Loucy (cell line): Measurements from ENCODE around the gene COA8.

ENCODE experiments used
- H2AFZ ChIP-seq: fragments of 200-600 bp; sonication (generic); 2 replicates; pipeline ENCODE4 v1.6.0; 2016; ENCODE audit warnings: antibody characterized with exemption, mild to moderate bottlenecking, low read length, moderate library complexity
- H3F3A ChIP-seq: fragments of 200-600 bp; 2 replicates; pipeline ENCODE4 v1.6.0; 2016; ENCODE audit warnings: antibody characterized with exemption, low read depth, mild to moderate bottlenecking
- H3K27me3 ChIP-seq: fragments of 200-600 bp; sonication (generic); 2 replicates; pipeline ENCODE4 v1.6.1; 2014; ENCODE audit warnings: low read length, mild to moderate bottlenecking; ENCODE audit not compliant: insufficient read depth, poor library complexity, severe bottlenecking
- H3K36me3 ChIP-seq: fragments of 200-600 bp; sonication (generic); 2 replicates; pipeline ENCODE4 v1.6.1; 2016; ENCODE audit warnings: low read length; ENCODE audit not compliant: insufficient read depth
- H3K4me1 ChIP-seq: fragments of 200-600 bp; sonication (generic); 2 replicates; pipeline ENCODE4 v1.5.1; 2014; ENCODE audit warnings: low read length, mild to moderate bottlenecking; ENCODE audit not compliant: insufficient read depth, poor library complexity, severe bottlenecking
- H3K4me2 ChIP-seq: fragments of 200-600 bp; sonication (generic); 2 replicates; pipeline ENCODE4 v1.6.0; 2014; ENCODE audit warnings: antibody characterized with exemption, low read length, low read depth, mild to moderate bottlenecking; ENCODE audit not compliant: poor library complexity, severe bottlenecking
- H3K4me3 ChIP-seq: fragments of 200-600 bp; sonication (generic); 2 replicates; pipeline ENCODE4 v1.5.1; 2014; ENCODE audit warnings: low read length, mild to moderate bottlenecking, mixed read lengths; ENCODE audit not compliant: poor library complexity, severe bottlenecking
- H3K79me2 ChIP-seq: fragments of 200-600 bp; sonication (generic); 2 replicates; pipeline ENCODE4 v1.6.1; 2014; ENCODE audit warnings: low read length; ENCODE audit not compliant: insufficient read depth
- H3K9ac ChIP-seq: fragments of 200-600 bp; sonication (generic); 2 replicates; pipeline ENCODE4 v1.6.0; 2014; ENCODE audit warnings: mild to moderate bottlenecking, low read depth, low read length, moderate library complexity; ENCODE audit not compliant: poor library complexity, severe bottlenecking
- H3K9me2 ChIP-seq: fragments of 200-600 bp; sonication (generic); replicated peaks from 2 replicates; pipeline ENCODE4 v1.6.1; 2016; ENCODE audit warnings: low read depth, low read length, mixed read lengths
- H3K9me3 ChIP-seq: fragments of 200-600 bp; sonication (generic); 2 replicates; pipeline ENCODE4 v1.6.1; 2014; ENCODE audit warnings: mild to moderate bottlenecking, antibody characterized with exemption, low read length, low read depth; ENCODE audit not compliant: insufficient read depth
- H4K20me1 ChIP-seq: fragments of 200-600 bp; sonication (generic); 2 replicates; pipeline ENCODE4 v1.6.0; 2014; ENCODE audit warnings: antibody characterized with exemption, low read length, mild to moderate bottlenecking; ENCODE audit not compliant: insufficient read depth, poor library complexity, severe bottlenecking
- EZH2phosphoT487 ChIP-seq: fragments of 200-600 bp; IDR thresholded peaks from 2 replicates; pipeline ENCODE4 v1.6.1; 2018; ENCODE audit warnings: antibody characterized with exemption, mild to moderate bottlenecking, moderate library complexity, borderline replicate concordance
- TF ChIP-seq, protein P1 (sequence below): fragments of 200-600 bp; sonication (generic); conservative IDR thresholded peaks from 2 replicates; pipeline ENCODE4 v1.5.1; 2014; ENCODE audit warnings: mild to moderate bottlenecking, antibody characterized with exemption, low read length

The COA8 gene

DNA sequence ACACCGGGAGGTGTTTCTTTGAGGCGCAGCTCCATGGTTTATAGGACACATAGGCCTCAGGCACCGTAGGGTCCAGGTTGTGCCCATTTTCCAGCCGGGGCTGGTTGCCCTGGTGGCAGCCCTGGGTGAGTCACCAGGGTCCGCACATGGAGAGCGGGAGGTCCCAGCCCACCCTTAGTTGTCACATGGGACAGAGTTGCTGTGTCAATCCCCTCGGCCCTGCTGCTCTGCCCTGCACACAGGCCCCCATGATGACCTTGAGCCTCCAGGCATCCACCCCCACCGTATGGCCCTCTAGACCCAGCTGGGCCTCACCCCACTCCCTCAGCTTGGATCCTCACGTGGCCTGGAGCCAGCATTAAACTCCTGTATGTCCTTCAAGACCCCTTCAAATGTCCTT lies 26.1 kb upstream of the COA8 start:
- Histone ChIP-seq H3F3A (no peaks in the 10 kb centered on the region), H3K4me3 (no peak overlapping the region), H3K4me1 (no peaks in the 10 kb centered on the region), H4K20me1 (peaks cover 2% of the 10 kb centered on the region), H2AFZ (no peak overlapping the region), H3K4me2 (no peak overlapping the region), H3K9ac (no peak overlapping the region), H3K79me2 (no peaks in the 10 kb centered on the region), H3K9me3 (no peaks in the 10 kb centered on the region), H3K27me3 (no peaks in the 10 kb centered on the region), H3K36me3 (no peaks in the 10 kb centered on the region), H3K9me2 (no peaks in the 10 kb centered on the region)
- no peak for TF ChIP-seq EZH2phosphoT487
- TF ChIP-seq, protein P1, sequence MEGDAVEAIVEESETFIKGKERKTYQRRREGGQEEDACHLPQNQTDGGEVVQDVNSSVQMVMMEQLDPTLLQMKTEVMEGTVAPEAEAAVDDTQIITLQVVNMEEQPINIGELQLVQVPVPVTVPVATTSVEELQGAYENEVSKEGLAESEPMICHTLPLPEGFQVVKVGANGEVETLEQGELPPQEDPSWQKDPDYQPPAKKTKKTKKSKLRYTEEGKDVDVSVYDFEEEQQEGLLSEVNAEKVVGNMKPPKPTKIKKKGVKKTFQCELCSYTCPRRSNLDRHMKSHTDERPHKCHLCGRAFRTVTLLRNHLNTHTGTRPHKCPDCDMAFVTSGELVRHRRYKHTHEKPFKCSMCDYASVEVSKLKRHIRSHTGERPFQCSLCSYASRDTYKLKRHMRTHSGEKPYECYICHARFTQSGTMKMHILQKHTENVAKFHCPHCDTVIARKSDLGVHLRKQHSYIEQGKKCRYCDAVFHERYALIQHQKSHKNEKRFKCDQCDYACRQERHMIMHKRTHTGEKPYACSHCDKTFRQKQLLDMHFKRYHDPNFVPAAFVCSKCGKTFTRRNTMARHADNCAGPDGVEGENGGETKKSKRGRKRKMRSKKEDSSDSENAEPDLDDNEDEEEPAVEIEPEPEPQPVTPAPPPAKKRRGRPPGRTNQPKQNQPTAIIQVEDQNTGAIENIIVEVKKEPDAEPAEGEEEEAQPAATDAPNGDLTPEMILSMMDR = no peak

- H3K79me2 ChIP-seq = no peaks in the 10 kb centered on the region
- H3K9ac ChIP-seq = no peak overlapping the region
- no peaks in the 10 kb centered on the region for H3F3A ChIP-seq
- no peaks in the 10 kb centered on the region for H3K9me3 ChIP-seq
- H2AFZ ChIP-seq = no peak overlapping the region
- no peak overlapping the region for H3K4me3 ChIP-seq
- no peak for TF ChIP-seq EZH2phosphoT487
- TF ChIP-seq, protein P1 = no peak
- H4K20me1 ChIP-seq = no peaks in the 10 kb centered on the region
- no peaks in the 10 kb centered on the region for H3K4me1 ChIP-seq
- no peaks in the 10 kb centered on the region for H3K27me3 ChIP-seq
- H3K4me2 ChIP-seq = no peak overlapping the region
- no peaks in the 10 kb centered on the region for H3K36me3 ChIP-seq
- H3K9me2 ChIP-seq = no peaks in the 10 kb centered on the region
These were observed 25.4 kb upstream of the COA8 start for GRCh38 chr14:103537175-103537990.

- Histone ChIP-seq H3F3A (no peaks in the 10 kb centered on the region), H3K36me3 (no peaks in the 10 kb centered on the region), H2AFZ (no peak overlapping the region), H3K4me2 (no peak overlapping the region), H3K9ac (no peak overlapping the region), H3K27me3 (no peaks in the 10 kb centered on the region), H3K4me1 (no peaks in the 10 kb centered on the region), H3K9me3 (no peaks in the 10 kb centered on the region), H3K4me3 (no peak overlapping the region), H3K79me2 (no peaks in the 10 kb centered on the region), H4K20me1 (no peaks in the 10 kb centered on the region), H3K9me2 (no peaks in the 10 kb centered on the region)
- TF ChIP-seq, protein P1 = no peak
- no peak for TF ChIP-seq EZH2phosphoT487
These were observed 24.3 kb upstream of the COA8 start for GRCh38 chr14:103538291-103539055.
